ENCODE results near the gene MROH7.

The MROH7 gene

GRCh38 chr1:54695764-54696163, 54.2 kb downstream of the MROH7 start:
- DNase-seq (ENCODE audit: low read depth in 2 of 2, low spot score in 1 of 2), result no peak

GRCh38 chr1:54696262-54696661, 54.7 kb downstream of the MROH7 start:
- DNase-seq (ENCODE audit: low read depth in 2 of 2, low spot score in 1 of 2), result no peak

- no peak for DNase-seq (ENCODE audit: low read depth in 2 of 2, low spot score in 1 of 2)
These were observed 56.3 kb downstream of the MROH7 start for GRCh38 chr1:54697896-54698295.

GRCh38 chr1:54698346-54698745, 56.8 kb downstream of the MROH7 start:
- DNase-seq (ENCODE audit: low read depth in 2 of 2, low spot score in 1 of 2), result no peak

GRCh38 chr1:54699936-54700525, 58.4 kb downstream of the MROH7 start:
- DNase-seq (ENCODE audit: low read depth in 2 of 2, low spot score in 1 of 2), result no peak

- DNase-seq (ENCODE audit: low read depth in 2 of 2, low spot score in 1 of 2), result no peak
These were observed 59.5 kb downstream of the MROH7 start for GRCh38 chr1:54701066-54701465.

GRCh38 chr1:54701996-54702395, 60.4 kb downstream of the MROH7 start:
- DNase-seq (ENCODE audit: low read depth in 2 of 2, low spot score in 1 of 2), result no peak

GRCh38 chr1:54703471-54703870, 61.9 kb downstream of the MROH7 start:
- no peak for DNase-seq (ENCODE audit: low read depth in 2 of 2, low spot score in 1 of 2)

GRCh38 chr1:54705153-54705552, 63.6 kb downstream of the MROH7 start:
- DNase-seq (ENCODE audit: low read depth in 2 of 2, low spot score in 1 of 2), result no peak

- no peak for DNase-seq (ENCODE audit: low read depth in 2 of 2, low spot score in 1 of 2)
These were observed 64.8 kb downstream of the MROH7 start for GRCh38 chr1:54706419-54706818.

- no peak for DNase-seq (ENCODE audit: low read depth in 2 of 2, low spot score in 1 of 2)
These were observed 66.8 kb downstream of the MROH7 start for GRCh38 chr1:54708385-54708784.

- DNase-seq (ENCODE audit: low read depth in 2 of 2, low spot score in 1 of 2), result no peak
These were observed 68.1 kb downstream of the MROH7 start for GRCh38 chr1:54709547-54710292.

- DNase-seq (ENCODE audit: low read depth in 2 of 2, low spot score in 1 of 2), result no peak
These were observed 68.8 kb downstream of the MROH7 start for GRCh38 chr1:54710434-54710833.

- no peak for DNase-seq (ENCODE audit: low read depth in 2 of 2, low spot score in 1 of 2)
These were observed 69.3 kb downstream of the MROH7 start for GRCh38 chr1:54710841-54711240.

- no peak for DNase-seq (ENCODE audit: low read depth in 2 of 2, low spot score in 1 of 2)
These were observed 70.0 kb downstream of the MROH7 start for GRCh38 chr1:54711536-54711935.

GRCh38 chr1:54714881-54715492, 73.4 kb downstream of the MROH7 start:
- no peak for DNase-seq (ENCODE audit: low read depth in 2 of 2, low spot score in 1 of 2)

- DNase-seq (ENCODE audit: low read depth in 2 of 2, low spot score in 1 of 2), result peak; percentile 65 to 69
These were observed 74.1 kb downstream of the MROH7 start, which contains the start of gene TTC4 for GRCh38 chr1:54715493-54716298. Gene TTC4, plus strand, starts transcription at chr1:54715861. Its CDS starts 48 bp downstream, at chr1:54715909.

- no peak for DNase-seq (ENCODE audit: low read depth in 2 of 2, low spot score in 1 of 2)
These were observed 74.9 kb downstream of the MROH7 start for GRCh38 chr1:54716299-54717047.

GRCh38 chr1:54721719-54722118, 80.1 kb downstream of the MROH7 start:
- DNase-seq (ENCODE audit: low read depth in 2 of 2, low spot score in 1 of 2), result no peak

GRCh38 chr1:54723985-54724384, 82.4 kb downstream of the MROH7 start:
- no peak for DNase-seq (ENCODE audit: low read depth in 2 of 2, low spot score in 1 of 2)

- no peak for DNase-seq (ENCODE audit: low read depth in 2 of 2, low spot score in 1 of 2)
These were observed 83.2 kb downstream of the MROH7 start for GRCh38 chr1:54724771-54725170.
